GM12891 (cell line): ENCODE measurements around the gene CAB39.

Source experiments
- POLR2A ChIP-seq: IDR thresholded peaks from 2 replicates; pipeline ENCODE4 v1.6.1; 2011; ENCODE audit warnings: low read depth, low read length, control low read depth
- POLR2AphosphoS5 ChIP-seq: IDR thresholded peaks from 2 replicates; pipeline ENCODE4 v1.6.1; 2011; ENCODE audit warnings: low read depth, low read length, control low read depth

DNA sequence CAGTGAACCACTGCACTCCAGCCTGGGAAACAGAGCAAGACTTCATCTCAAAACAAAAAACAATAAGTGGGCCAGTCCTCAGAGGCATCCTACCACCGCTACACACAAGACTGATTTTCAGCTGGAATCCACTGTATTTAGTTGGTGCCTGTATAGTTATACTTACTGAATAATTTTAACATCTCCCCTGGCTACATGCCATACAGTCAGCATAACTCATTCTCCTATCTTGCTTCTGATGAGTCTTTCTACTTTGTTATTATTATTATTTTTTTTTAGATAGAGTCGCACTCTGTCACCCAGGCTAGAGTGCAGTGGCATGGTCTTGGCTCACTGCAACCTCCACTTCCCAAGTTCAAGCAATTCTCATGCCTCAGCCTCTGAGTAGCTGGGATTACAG lies 19.9 kb upstream of the CAB39 start:
- TF ChIP-seq POLR2A: no peak
- TF ChIP-seq POLR2AphosphoS5: no peak
